Pons (tissue), 1 donor: Measurements from ENCODE around the gene LCMT2.

ENCODE experiments used
- DNase-seq: peaks from one replicate; pipeline ENCODE4 v3.0.0-alpha.2; 2016; ENCODE audit warnings: low spot score

Gene LCMT2

GRCh38 chr15:43329960-43330779 lies at the start of gene LCMT2:
LCMT2 (minus strand) TSS chr15:43330573; CDS start chr15:43330489, 84 bp downstream.
- peak; percentile 97 for DNase-seq

GRCh38 chr15:43378601-43379000 lies 48.2 kb upstream of the LCMT2 start:
- DNase-seq = no peak

GRCh38 chr15:43376017-43376705 lies 45.8 kb upstream of the LCMT2 start:
- DNase-seq = no peak

- DNase-seq = peak; percentile 70
Measured at GRCh38 chr15:43370975-43371974, 40.9 kb upstream of the LCMT2 start, which contains the start of the genes TUBGCP4 and ZSCAN29. TUBGCP4 (plus strand) TSS chr15:43371101; CDS start chr15:43371355, 254 bp downstream. ZSCAN29 (minus strand) TSS chr15:43371043; CDS start chr15:43369913, 1,130 bp downstream.

- peak; percentile 12 for DNase-seq
Measured at GRCh38 chr15:43370310-43370974, 40.1 kb upstream of the LCMT2 start.

- DNase-seq = no peak
Measured at GRCh38 chr15:43361313-43361903, 31.0 kb upstream of the LCMT2 start.

GRCh38 chr15:43360821-43361220 lies 30.4 kb upstream of the LCMT2 start:
- no peak for DNase-seq

- DNase-seq = no peak
Measured at GRCh38 chr15:43352693-43353382, 22.5 kb upstream of the LCMT2 start.

- DNase-seq = no peak
Measured at GRCh38 chr15:43347114-43347513, 16.7 kb upstream of the LCMT2 start.

GRCh38 chr15:43346305-43346704 lies 15.9 kb upstream of the LCMT2 start:
- DNase-seq = no peak

GRCh38 chr15:43330780-43331087 lies 361 bp upstream of the LCMT2 start:
- no peak for DNase-seq

GRCh38 chr15:43329217-43329959 lies 985 bp downstream of the LCMT2 start:
- DNase-seq = peak; percentile 4

GRCh38 chr15:43325039-43325684 lies 5.2 kb downstream of the LCMT2 start:
- no peak for DNase-seq

GRCh38 chr15:43318990-43319771 lies 11.2 kb downstream of the LCMT2 start:
- no peak for DNase-seq

- no peak for DNase-seq
Measured at GRCh38 chr15:43317566-43318184, 12.7 kb downstream of the LCMT2 start.

- no peak for DNase-seq
Measured at GRCh38 chr15:43316971-43317346, 13.4 kb downstream of the LCMT2 start.

GRCh38 chr15:43316016-43316970 lies 14.1 kb downstream of the LCMT2 start:
- no peak for DNase-seq
